HepG2 (cell line): Measurements from ENCODE around the gene HYDIN.

Experiments used
- ATF2 ChIP-seq: sonication (generic); formaldehyde crosslinking; IDR thresholded peaks from 2 replicates; pipeline ENCODE4 v1.4.0; 2020; ENCODE audit warnings: missing genetic modification reagents
- BRD4 ChIP-seq: sonication (generic); formaldehyde crosslinking; IDR thresholded peaks from 2 replicates; pipeline ENCODE4 v1.4.0; 2020; ENCODE audit warnings: missing genetic modification reagents
- CTCF ChIP-seq: sonication (generic); formaldehyde crosslinking; IDR thresholded peaks from 2 replicates; pipeline ENCODE4 v1.5.0; 2020; ENCODE audit warnings: mild to moderate bottlenecking, missing genetic modification reagents, moderate library complexity
- FOXO4 ChIP-seq: sonication (generic); formaldehyde crosslinking; conservative IDR thresholded peaks from 2 replicates; pipeline ENCODE4 v1.8.1; 2023; ENCODE audit warnings: missing genetic modification reagents
- KDM4B ChIP-seq: sonication (generic); formaldehyde crosslinking; IDR thresholded peaks from 2 replicates; pipeline ENCODE4 v1.4.0; 2020; ENCODE audit warnings: missing genetic modification reagents
- KLF16 ChIP-seq, 2 experiments: sonication (generic) in 1 of 2; formaldehyde crosslinking in 1 of 2; IDR thresholded peaks; 2 replicates each; pipeline versions ENCODE4 v1.6.1 to v1.8.0; 2016 to 2023; ENCODE audit warnings: missing genetic modification reagents in 2 of 2, missing compliant biosample characterization in 1 of 2
- RNF2 ChIP-seq: fragments of 450-650 bp; conservative IDR thresholded peaks from 2 replicates; pipeline ENCODE4 v1.6.1; 2016; ENCODE audit warnings: low read depth
- SUZ12 ChIP-seq: fragments of 150-350 bp; IDR thresholded peaks from 2 replicates; pipeline ENCODE4 v1.6.1; 2014; ENCODE audit warnings: low read depth, low read length
- TBP ChIP-seq: sonication (generic); formaldehyde crosslinking; IDR thresholded peaks from 2 replicates; pipeline ENCODE4 v1.5.0; 2020; ENCODE audit warnings: missing genetic modification reagents
- USF2 ChIP-seq, 2 experiments: sonication (generic) in 1 of 2; formaldehyde crosslinking in 1 of 2; IDR thresholded peaks; 2 replicates each; pipeline versions ENCODE4 v1.5.1 to v1.6.1; 2011 to 2020; ENCODE audit warnings: borderline replicate concordance in 1 of 2, low read depth in 1 of 2, low read length in 1 of 2, mild to moderate bottlenecking in 1 of 2, missing genetic modification reagents in 1 of 2, moderate library complexity in 1 of 2
- ZNF12 ChIP-seq: sonication (generic); formaldehyde crosslinking; IDR thresholded peaks from 2 replicates; pipeline ENCODE4 v1.5.0; 2020; ENCODE audit warnings: missing genetic modification reagents

GRCh38 chr16:70778901-70779309, 451.6 kb downstream of the HYDIN start:
- TF ChIP-seq RNF2 = no peak
- no peak for TF ChIP-seq KLF16 (CRISPR knock-in tag; IDR thresholded peaks at IDR 0.05)
- TF ChIP-seq BRD4 (CRISPR knock-in tag) = no peak
- no peak for TF ChIP-seq SUZ12
- TF ChIP-seq CTCF (CRISPR knock-in tag) = no peak
- TF ChIP-seq KDM4B (CRISPR knock-in tag) = no peak
- 0 out of 2 replicates have a peak, but pooled peaks have one; percentile 41 for TF ChIP-seq ZNF12 (CRISPR knock-in tag)
- TF ChIP-seq USF2 (IDR thresholded peaks at IDR 0.05; ENCODE audit: low read depth, low read length) = no peak
- TF ChIP-seq USF2 (CRISPR knock-in tag; IDR thresholded peaks at IDR 0.05; ENCODE audit: borderline replicate concordance) = no peak
- TF ChIP-seq ATF2 = no peak
- TF ChIP-seq FOXO4 (CRISPR knock-in tag) = no peak
- no peak for TF ChIP-seq TBP
